Right cardiac atrium (tissue), 5 donors: ENCODE results near the gene CDKN3. TPM values are rescaled to one million over a fixed set of nuclear protein-coding genes. Genes with fewer than 3 reads are reported as not detected.
"Not testable (repeated sequence)": the region's sequence is repeated elsewhere in the genome, so short reads cannot be mapped to it uniquely, and the experiment has no call there.

Experiments used
- ATAC-seq, 2 donors: fragments of 200-7000 bp; cut with Tn5 transposase; one replicate each; pipeline versions ENCODE4 v1.8.0 to v1.9.1; 2020; ENCODE audit warnings: moderate library complexity in 2 of 2, mild to moderate bottlenecking in 1 of 2
- DNase-seq, 3 donors: peaks; one replicate each; pipeline ENCODE4 v3.0.0-alpha.2; 2020
- H3K27ac ChIP-seq: one replicate; pipeline ENCODE4 v1.5.1; 2013; ENCODE audit warnings: mild to moderate bottlenecking, low read length, control low read depth, moderate library complexity
- H3K27me3 ChIP-seq: one replicate; pipeline ENCODE4 v1.6.1; 2013; ENCODE audit not compliant: control insufficient read depth, insufficient read depth
- H3K4me1 ChIP-seq: one replicate; pipeline ENCODE4 v1.6.1; 2013; ENCODE audit warnings: low read length; ENCODE audit not compliant: control insufficient read depth, insufficient read depth
- H3K4me3 ChIP-seq: one replicate; pipeline ENCODE4 v1.5.1; 2013; ENCODE audit warnings: low read length, control low read depth
- H3K9me3 ChIP-seq: one replicate; pipeline ENCODE4 v1.6.1; 2013; ENCODE audit warnings: low read length; ENCODE audit not compliant: control insufficient read depth
- WGBS: extraction: QIAGEN DNeasy Blood & Tissue Kit; methylation state at CpG from one replicate; pipeline ENCODE4 v1.1.7; 2013; 5-methylcytosine and 5-hydroxymethylcytosine counted together
- intact Hi-C, 4 donors: fragments of 100-400 bp; cut with DNase I; formaldehyde crosslinking; loops; one replicate each; pipeline versions ENCODE4 v1.11.0 to v1.14.0; 2022 to 2023
- polyA plus RNA-seq: library from polyadenylated mRNA; stranded (reverse); fragments of 200-250 nt; gene quantifications from one replicate; pipeline ENCODE4 v1.2.3, GENCODE V29; 2013
- total RNA-seq, 4 donors: library from RNA; stranded (reverse); fragmentation: NEBNext Ultra II Directional; extraction: Animal tissue kit (Norgen Biotek cat#: 25700); gene quantifications; one replicate each; pipeline ENCODE4 v1.2.1, GENCODE V29; 2021
- donor health status: healthy with polysubstance abuse.
- donor health status: DM: no; HTN: yes; CAD: no.
- donor health status: DM: no; HTN: no; CAD: no.
- donor health status: DM: no; HTN: yes; CAD: no; lungs with severe emphysema.
- donor health status: DM: yes; HTN: yes; CAD: no.

CDKN3 gene
- total and polyA plus RNA-seq, 5 donors = 3.5 to 10.4 (median 7.6) TPM

- no peak for DNase-seq
- no peak overlapping the region for H3K4me3 ChIP-seq
These were observed 28.9 kb downstream of the CDKN3 start for GRCh38 chr14:54425537-54426274.

GRCh38 chr14:54427871-54428270, 31.1 kb downstream of the CDKN3 start:
- WGBS = 43% methylated on average over 3 of the region's 3 CpGs
- intact Hi-C loops = no loop called here
- Histone ChIP-seq H3K4me1 (no peaks in the 10 kb centered on the region), H3K4me3 (no peak overlapping the region), H3K27me3 (no peaks in the 10 kb centered on the region), H3K9me3 (no peaks in the 10 kb centered on the region), H3K27ac (no peak overlapping the region)
- DNase-seq (no peak), ATAC-seq (peak; percentile 77 to 86)

More at GRCh38 chr14:54425537-54426274, 28.9 kb downstream of the CDKN3 start:
- Histone ChIP-seq H3K9me3 (no peaks in the 10 kb centered on the region), H3K4me1 (no peaks in the 10 kb centered on the region), H3K27ac (no peak overlapping the region), H3K27me3 (no peaks in the 10 kb centered on the region)
- WGBS = 92% methylated on average over 3 of the region's 3 CpGs
- intact Hi-C loops = no loop called here
- no peak for ATAC-seq

DNA sequence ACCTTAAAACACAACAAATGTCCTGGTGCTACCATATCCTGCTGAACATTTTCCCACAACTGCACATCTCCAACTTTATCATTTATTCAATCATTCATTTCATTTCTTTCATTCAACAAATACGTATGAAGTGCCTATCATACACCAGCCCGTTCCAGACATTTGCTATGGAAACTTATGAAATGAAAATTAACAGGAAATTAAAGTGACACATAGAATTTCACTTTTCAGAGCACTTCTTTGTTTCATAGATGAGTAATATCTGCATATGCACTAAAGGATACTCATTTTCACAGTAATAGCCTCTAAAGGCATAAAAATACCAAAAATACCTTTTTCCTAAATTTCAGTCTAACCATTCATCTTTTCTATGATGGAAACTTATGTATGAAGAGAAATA, 31.7 kb downstream of the CDKN3 start:
- 85% methylated on average over 2 of the region's 2 CpGs for WGBS
- Histone ChIP-seq H3K9me3 (no peaks in the 10 kb centered on the region), H3K27ac (no peak overlapping the region), H3K4me1 (no peaks in the 10 kb centered on the region), H3K4me3 (no peak overlapping the region), H3K27me3 (no peaks in the 10 kb centered on the region)
- intact Hi-C loops = no loop called here
- DNase-seq = no peak
- no peak for ATAC-seq

DNA sequence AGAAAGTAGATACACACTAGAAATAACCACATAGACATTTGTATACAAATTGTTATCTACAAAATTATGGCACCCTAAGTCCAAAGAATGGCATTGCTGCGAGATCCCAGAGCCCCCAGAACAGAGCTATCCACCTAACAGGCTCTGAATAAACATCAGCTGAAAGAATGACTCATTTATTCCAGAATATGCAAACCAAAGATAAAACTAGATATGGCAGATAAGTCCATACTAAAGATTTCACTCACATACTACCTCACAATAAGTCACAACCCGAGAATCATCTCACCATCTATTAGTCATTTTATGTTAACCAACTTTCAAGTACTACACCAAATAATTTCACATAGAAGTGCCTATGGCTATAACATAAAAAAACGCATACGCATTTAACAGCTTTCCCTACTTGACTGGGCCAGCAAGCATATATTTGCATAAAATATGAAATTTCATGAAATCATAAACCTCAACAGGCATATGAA, 38.7 kb downstream of the CDKN3 start:
- ATAC-seq (no peak), DNase-seq (no peak)
- no peak overlapping the region for H3K27ac ChIP-seq
- 78% methylated on average over 4 of the region's 4 CpGs for WGBS
- H3K9me3 ChIP-seq = no peaks in the 10 kb centered on the region
- peaks cover 3% of the 10 kb centered on the region for H3K4me1 ChIP-seq
- H3K4me3 ChIP-seq = no peak overlapping the region
- no peaks in the 10 kb centered on the region for H3K27me3 ChIP-seq
- intact Hi-C loops = no loop called here

GRCh38 chr14:54437954-54438353, 41.1 kb downstream of the CDKN3 start:
- H3K27me3 ChIP-seq, H3K27ac ChIP-seq, H3K4me3 ChIP-seq, intact Hi-C loops, H3K9me3 ChIP-seq, H3K4me1 ChIP-seq, ATAC-seq, DNase-seq: not testable (repeated sequence)
- 94% methylated on average over 4 of the region's 4 CpGs for WGBS

DNA sequence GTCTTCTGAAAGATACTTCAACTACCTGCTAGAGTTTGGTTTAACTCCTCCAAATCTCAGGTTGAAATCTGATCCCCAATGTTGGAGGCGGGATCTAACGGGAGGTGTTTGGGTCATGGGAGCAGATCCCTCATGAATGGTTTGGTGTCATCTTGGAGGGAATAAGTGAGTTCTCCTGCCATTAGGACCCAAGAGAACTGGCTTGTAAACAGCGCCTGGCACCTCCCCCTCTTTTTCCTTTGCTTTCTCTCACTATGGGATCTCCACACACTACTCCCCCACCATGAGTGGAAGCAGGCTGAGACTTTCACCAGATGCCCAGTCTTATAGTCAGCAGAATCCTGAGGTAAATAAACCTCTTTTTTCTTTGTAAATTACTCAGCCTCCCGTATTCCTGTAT, 41.9 kb downstream of the CDKN3 start:
- no peaks in the 10 kb centered on the region for H3K27me3 ChIP-seq
- peaks cover 3% of the 10 kb centered on the region for H3K4me1 ChIP-seq
- ATAC-seq (no peak), DNase-seq (no peak)
- intact Hi-C loops = no loop called here
- 88% methylated on average over 4 of the region's 4 CpGs for WGBS
- H3K27ac ChIP-seq = peak overlapping the region; percentile 31
- H3K4me3 ChIP-seq = no peak overlapping the region
- H3K9me3 ChIP-seq = no peaks in the 10 kb centered on the region

- Histone ChIP-seq H3K4me3 (peak overlapping the region; percentile 90), H3K9me3 (no peaks in the 10 kb centered on the region), H3K4me1 (peaks cover 3% of the 10 kb centered on the region), H3K27me3 (no peaks in the 10 kb centered on the region), H3K27ac (no peak overlapping the region)
- DNase-seq (no peak), ATAC-seq (no peak)
- WGBS = 55% methylated on average over 7 of the region's 7 CpGs
- intact Hi-C loops = no loop called here
These were observed 43.2 kb downstream of the CDKN3 start for GRCh38 chr14:54440037-54440436.

DNA sequence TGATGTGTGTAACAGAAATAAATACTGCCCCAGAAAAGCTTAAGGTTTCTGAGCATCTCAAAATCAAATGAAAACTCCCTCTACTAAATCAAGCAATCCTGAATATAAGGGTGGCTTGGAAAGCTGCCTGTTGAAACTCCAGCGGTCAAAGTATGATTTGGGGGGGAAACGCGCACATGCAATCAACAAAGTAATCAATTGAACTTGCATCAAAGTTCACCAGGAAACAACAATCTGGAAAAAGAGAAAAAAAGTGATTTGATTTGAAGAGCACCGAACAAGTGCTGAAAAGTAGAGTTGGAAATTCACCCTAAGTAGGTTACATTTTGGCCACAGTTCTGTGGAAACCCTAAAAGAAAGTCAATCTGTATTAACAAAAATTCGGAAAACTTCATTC, 43.7 kb downstream of the CDKN3 start:
- Histone ChIP-seq H3K27ac (peak overlapping the region; percentile 98), H3K4me3 (peak overlapping the region; percentile 90), H3K4me1 (peaks cover 3% of the 10 kb centered on the region), H3K9me3 (no peaks in the 10 kb centered on the region), H3K27me3 (no peaks in the 10 kb centered on the region)
- WGBS = under 1% methylated on average over 5 of the region's 5 CpGs
- ATAC-seq (no peak), DNase-seq (no peak)
- intact Hi-C loops = no loop called here

DNA sequence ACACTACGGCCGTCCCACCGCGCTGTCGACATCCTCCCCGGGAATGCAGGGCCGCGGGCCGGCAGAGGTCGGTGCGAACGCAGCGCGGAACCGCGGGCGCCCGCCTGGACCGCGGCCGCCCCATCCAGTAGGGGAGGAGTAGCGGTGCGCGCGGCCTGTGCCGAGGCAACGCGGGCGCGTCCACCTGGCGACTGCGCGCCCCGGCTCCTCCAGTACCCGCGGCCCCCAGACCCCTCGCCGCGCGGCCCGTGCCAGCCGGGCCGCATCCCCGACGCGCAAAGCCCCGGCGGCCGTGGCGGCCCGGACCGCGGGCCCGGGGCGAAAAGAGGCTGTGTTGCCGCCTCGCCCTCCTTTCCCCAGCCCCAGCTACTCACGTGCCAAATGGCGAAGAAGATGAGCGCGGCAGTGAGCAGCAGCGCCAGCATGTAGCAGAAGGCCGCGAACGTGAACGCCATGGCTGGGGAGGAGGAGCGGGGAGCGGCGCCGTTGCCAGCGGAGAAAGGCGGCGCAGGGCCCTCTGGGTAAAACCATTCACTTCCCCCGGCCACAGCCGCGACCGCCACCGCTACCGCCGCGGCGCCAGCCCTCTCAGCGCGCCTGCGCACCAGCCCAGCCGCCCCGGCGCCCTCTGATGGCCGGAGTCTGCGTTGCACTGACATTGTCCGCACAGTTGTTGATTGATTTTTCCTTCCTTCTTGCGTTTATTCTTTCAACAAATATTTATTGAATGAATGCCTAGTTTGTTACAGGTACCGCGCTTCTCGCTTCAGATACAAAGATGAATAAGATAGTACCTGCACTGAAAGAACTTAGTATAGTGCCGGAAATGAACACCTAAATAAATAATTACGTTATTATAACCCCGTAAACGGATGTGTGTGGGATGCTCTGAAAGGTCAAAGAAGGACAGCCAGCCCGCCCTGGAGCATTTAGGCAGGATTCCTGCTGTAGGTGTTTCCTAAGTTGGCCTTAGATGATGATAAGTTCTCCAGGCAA, 44.4 kb downstream of the CDKN3 start, which contains the start of gene CNIH1:
CNIH1 (minus strand) TSS at position 502 of the 996 bp plus-strand sequence; CDS start at position 455, 47 bp downstream.
- Histone ChIP-seq H3K4me3 (peak within 1 kb of the TSS; percentile 90), H3K4me1 (peaks cover 3% of the 10 kb centered on the region), H3K27me3 (no peaks in the 10 kb centered on the region), H3K27ac (peak within 1 kb of the TSS; percentile 98), H3K9me3 (no peaks in the 10 kb centered on the region)
- under 1% methylated on average over 100 of the region's 100 CpGs for WGBS
- ATAC-seq (peak; percentile 99), DNase-seq (peak; percentile 93 to 97 (median 97))
- intact Hi-C loops = no loop called here

- H3K9me3 ChIP-seq, H3K4me1 ChIP-seq, H3K27me3 ChIP-seq, ATAC-seq, intact Hi-C loops, H3K4me3 ChIP-seq, H3K27ac ChIP-seq: not testable (repeated sequence)
- WGBS = 97% methylated on average over 20 of the region's 23 CpGs
- DNase-seq = peak in 1 of 3 donors; percentile 60
These were observed 46.2 kb downstream of the CDKN3 start for GRCh38 chr14:54442961-54443360.

GRCh38 chr14:54443981-54444380, 47.2 kb downstream of the CDKN3 start:
- no peaks in the 10 kb centered on the region for H3K27me3 ChIP-seq
- ATAC-seq (no peak), DNase-seq (no peak)
- H3K4me3 ChIP-seq = no peak overlapping the region
- H3K27ac ChIP-seq = no peak overlapping the region
- H3K4me1 ChIP-seq = peaks cover 2% of the 10 kb centered on the region
- H3K9me3 ChIP-seq = no peaks in the 10 kb centered on the region
- 94% methylated on average over 18 of the region's 18 CpGs for WGBS
- intact Hi-C loops = no loop called here
